ENCODE measurements around the gene DMRTC2. TPM values are rescaled to one million over a fixed set of nuclear protein-coding genes. Genes with fewer than 3 reads are reported as not detected.

The DMRTC2 gene
- total and polyA plus RNA-seq, 2 of the 13 experiments (the other 11 are each of a cell fraction or from before 2014, with no cell fraction given) = not detected

- peaks cover 0 to under 1% of the 10 kb centered on the region in 2 experiments; a peak in 2 of 5 replicates for H3K27me3 ChIP-seq (ENCODE audit: control insufficient read depth in 1 of 2, insufficient read depth in 2 of 2, low read length in 2 of 2)
- peak within 1 kb of the TSS; percentile 87 to 95 (median 88) for H3K4me3 ChIP-seq (replicated peaks in 1 of 3; ENCODE audit: insufficient read depth in 1 of 3, low read depth in 2 of 3, low read length in 3 of 3)
- no peaks in the 10 kb centered on the region for H4K20me1 ChIP-seq (ENCODE audit: insufficient read depth, low read length)
- peaks cover 25% of the 10 kb centered on the region for H3K79me2 ChIP-seq (ENCODE audit: insufficient read depth, low read length)
- intact Hi-C loops (cut with micrococcal nuclease; ENCODE audit: unreplicated experiment) = no loop called here
- ChIA-PET CTCF (ENCODE audit: low intra/inter-chr PET ratio, low total read pairs) (no interaction called here), POLR2A (interaction anchor here (2.0 kb wide), 2 partner anchors 10 to 23 kb away, joined by 7 to 20 read pairs; partner anchors contain the start of gene RPS19)
- no TSS peak for BruUV-seq (replicated peaks)
- H3K4me2 ChIP-seq (ENCODE audit: low read depth, low read length) = peak within 1 kb of the TSS; percentile 93
- WGBS (ENCODE audit: low lambda C conversion rate) = 6% methylated on average over 15 of the region's 80 CpGs
- FAIRE-seq (no peak), DNase-seq (ENCODE audit: low spot score) (no peak), ATAC-seq (peak; percentile 12)
- in situ Hi-C loops (cut with HindIII; ENCODE audit: extremely low pct_ligation_motif_present, low pct_unique_long_range_greater_than_20kb) = loop anchor here (5.0 to 10.0 kb wide), 2 partner anchors 52 to 74 kb away; partner anchors contain the start of gene RABAC1
- no peaks in the 10 kb centered on the region for H3K36me3 ChIP-seq (replicated peaks in 1 of 2; ENCODE audit: control insufficient read depth in 1 of 2, insufficient read depth in 2 of 2, low read length in 2 of 2)
- peaks cover 50% of the 10 kb centered on the region for H3K4me1 ChIP-seq (ENCODE audit: insufficient read depth, low read length)
- no peaks in the 10 kb centered on the region for H3K9me3 ChIP-seq (ENCODE audit: low read length)
- peak within 1 kb of the TSS; percentile 76 for H3K9ac ChIP-seq (ENCODE audit: insufficient read depth, low read depth, low read length)
- peak within 1 kb of the TSS; percentile 71 for H3K27ac ChIP-seq (ENCODE audit: extremely low read length, insufficient read depth, low read length)
- no peak within 1 kb of the TSS for H2AFZ ChIP-seq (ENCODE audit: low read length)
- TF ChIP-seq ZNF772 (CRISPR knock-in tag; IDR thresholded peaks at IDR 0.05) = no peak
- TF ChIP-seq ETV6 (CRISPR knock-in tag; conservative IDR thresholded peaks at IDR 0.05) = peak; percentile 81; the same call in 1 of the 2 replicates
- 0 out of 2 replicates have a peak, but pooled peaks have one; percentile 31 for TF ChIP-seq ZNF501 (CRISPR knock-in tag; IDR thresholded peaks at IDR 0.05)
- peak; percentile 95 for TF ChIP-seq ZNF574 (CRISPR knock-in tag; IDR thresholded peaks at IDR 0.05)
- TF ChIP-seq, protein P1, sequence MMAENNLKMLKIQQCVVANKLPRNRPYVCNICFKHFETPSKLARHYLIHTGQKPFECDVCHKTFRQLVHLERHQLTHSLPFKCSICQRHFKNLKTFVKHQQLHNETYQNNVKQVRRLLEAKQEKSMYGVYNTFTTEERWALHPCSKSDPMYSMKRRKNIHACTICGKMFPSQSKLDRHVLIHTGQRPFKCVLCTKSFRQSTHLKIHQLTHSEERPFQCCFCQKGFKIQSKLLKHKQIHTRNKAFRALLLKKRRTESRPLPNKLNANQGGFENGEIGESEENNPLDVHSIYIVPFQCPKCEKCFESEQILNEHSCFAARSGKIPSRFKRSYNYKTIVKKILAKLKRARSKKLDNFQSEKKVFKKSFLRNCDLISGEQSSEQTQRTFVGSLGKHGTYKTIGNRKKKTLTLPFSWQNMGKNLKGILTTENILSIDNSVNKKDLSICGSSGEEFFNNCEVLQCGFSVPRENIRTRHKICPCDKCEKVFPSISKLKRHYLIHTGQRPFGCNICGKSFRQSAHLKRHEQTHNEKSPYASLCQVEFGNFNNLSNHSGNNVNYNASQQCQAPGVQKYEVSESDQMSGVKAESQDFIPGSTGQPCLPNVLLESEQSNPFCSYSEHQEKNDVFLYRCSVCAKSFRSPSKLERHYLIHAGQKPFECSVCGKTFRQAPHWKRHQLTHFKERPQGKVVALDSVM (CRISPR knock-in tag; IDR thresholded peaks at IDR 0.05) = 0 out of 2 replicates have a peak, but pooled peaks have one; percentile 15
- TF ChIP-seq, protein P2, sequence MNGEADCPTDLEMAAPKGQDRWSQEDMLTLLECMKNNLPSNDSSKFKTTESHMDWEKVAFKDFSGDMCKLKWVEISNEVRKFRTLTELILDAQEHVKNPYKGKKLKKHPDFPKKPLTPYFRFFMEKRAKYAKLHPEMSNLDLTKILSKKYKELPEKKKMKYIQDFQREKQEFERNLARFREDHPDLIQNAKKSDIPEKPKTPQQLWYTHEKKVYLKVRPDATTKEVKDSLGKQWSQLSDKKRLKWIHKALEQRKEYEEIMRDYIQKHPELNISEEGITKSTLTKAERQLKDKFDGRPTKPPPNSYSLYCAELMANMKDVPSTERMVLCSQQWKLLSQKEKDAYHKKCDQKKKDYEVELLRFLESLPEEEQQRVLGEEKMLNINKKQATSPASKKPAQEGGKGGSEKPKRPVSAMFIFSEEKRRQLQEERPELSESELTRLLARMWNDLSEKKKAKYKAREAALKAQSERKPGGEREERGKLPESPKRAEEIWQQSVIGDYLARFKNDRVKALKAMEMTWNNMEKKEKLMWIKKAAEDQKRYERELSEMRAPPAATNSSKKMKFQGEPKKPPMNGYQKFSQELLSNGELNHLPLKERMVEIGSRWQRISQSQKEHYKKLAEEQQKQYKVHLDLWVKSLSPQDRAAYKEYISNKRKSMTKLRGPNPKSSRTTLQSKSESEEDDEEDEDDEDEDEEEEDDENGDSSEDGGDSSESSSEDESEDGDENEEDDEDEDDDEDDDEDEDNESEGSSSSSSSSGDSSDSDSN (CRISPR knock-in tag; IDR thresholded peaks at IDR 0.05) = peak; percentile 61; the same call in 1 of the 2 replicates
- peak; percentile 44 for TF ChIP-seq RBM39 (IDR thresholded peaks at IDR 0.05; ENCODE audit: low read depth, low read length, poor library complexity, severe bottlenecking)
- peak; percentile 46; the same call in 1 of the 2 replicates for TF ChIP-seq THAP11 (CRISPR knock-in tag; IDR thresholded peaks at IDR 0.05)
- TF ChIP-seq SAP130 (CRISPR knock-in tag; IDR thresholded peaks at IDR 0.05; ENCODE audit: low read depth) = peak; percentile 49
- TF ChIP-seq, protein P3, sequence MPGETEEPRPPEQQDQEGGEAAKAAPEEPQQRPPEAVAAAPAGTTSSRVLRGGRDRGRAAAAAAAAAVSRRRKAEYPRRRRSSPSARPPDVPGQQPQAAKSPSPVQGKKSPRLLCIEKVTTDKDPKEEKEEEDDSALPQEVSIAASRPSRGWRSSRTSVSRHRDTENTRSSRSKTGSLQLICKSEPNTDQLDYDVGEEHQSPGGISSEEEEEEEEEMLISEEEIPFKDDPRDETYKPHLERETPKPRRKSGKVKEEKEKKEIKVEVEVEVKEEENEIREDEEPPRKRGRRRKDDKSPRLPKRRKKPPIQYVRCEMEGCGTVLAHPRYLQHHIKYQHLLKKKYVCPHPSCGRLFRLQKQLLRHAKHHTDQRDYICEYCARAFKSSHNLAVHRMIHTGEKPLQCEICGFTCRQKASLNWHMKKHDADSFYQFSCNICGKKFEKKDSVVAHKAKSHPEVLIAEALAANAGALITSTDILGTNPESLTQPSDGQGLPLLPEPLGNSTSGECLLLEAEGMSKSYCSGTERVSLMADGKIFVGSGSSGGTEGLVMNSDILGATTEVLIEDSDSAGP (CRISPR knock-in tag; IDR thresholded peaks at IDR 0.05; ENCODE audit: borderline replicate concordance) = 0 out of 2 replicates have a peak, but pooled peaks have one; percentile 34
- no peak for TF ChIP-seq KMT2A (CRISPR knock-in tag; IDR thresholded peaks at IDR 0.05)
- no peak for TF ChIP-seq AKAP8 (CRISPR knock-in tag; IDR thresholded peaks at IDR 0.05)
These were observed 38.0 kb downstream of the DMRTC2 start, which contains the start of gene ARHGEF1 for GRCh38 chr19:41882568-41883462. ARHGEF1 (plus strand) TSS chr19:41883184; CDS start chr19:41888083, 4,899 bp downstream.
